H1 (cell line): ENCODE data around the gene KCNIP3. TPM values are rescaled to one million over a fixed set of nuclear protein-coding genes. Genes with fewer than 3 reads are reported as not detected.

Source experiments
- CBX5 ChIP-seq: fragments of 300-800, 300-1000 bp; sonication (generic); IDR thresholded peaks from 2 replicates; pipeline ENCODE4 v1.7.1; 2016; ENCODE audit warnings: antibody characterized with exemption, low read length, low read depth
- POLR2A ChIP-seq, 2 experiments: IDR thresholded peaks; 1 replicate in 1 of 2; 2 replicates in 1 of 2; pipeline ENCODE4 v1.6.1; 2011; ENCODE audit warnings: low read depth in 2 of 2, low read length in 2 of 2, mild to moderate bottlenecking in 2 of 2; ENCODE audit errors: control extremely low read depth in 1 of 2
- POU5F1 ChIP-seq: IDR thresholded peaks from 2 replicates; pipeline ENCODE4 v1.6.1; 2011; ENCODE audit warnings: low read depth, mild to moderate bottlenecking, low read length, moderate library complexity
- RAD21 ChIP-seq, 2 experiments: IDR thresholded peaks in 1 of 2; conservative IDR thresholded peaks in 1 of 2; 2 replicates each; pipeline ENCODE4 v1.6.1; 2011; ENCODE audit warnings: low read depth in 2 of 2, low read length in 2 of 2, improper control_type of control experiment in 1 of 2, inconsistent platforms in 1 of 2, mild to moderate bottlenecking in 1 of 2, moderate library complexity in 1 of 2
- RNF2 ChIP-seq: fragments of 200-900, 300-1000 bp; sonication (generic); IDR thresholded peaks from 2 replicates; pipeline ENCODE4 v1.7.1; 2016; ENCODE audit warnings: borderline replicate concordance, low read depth, mild to moderate bottlenecking, antibody characterized with exemption, low read length; ENCODE audit not compliant: poor library complexity, severe bottlenecking; ENCODE audit errors: missing control alignments
- SIRT6 ChIP-seq: IDR thresholded peaks from one replicate; pipeline ENCODE4 v1.7.1; 2012; ENCODE audit warnings: low read length, inconsistent platforms
- SP4 ChIP-seq: IDR thresholded peaks from 2 replicates; pipeline ENCODE4 v1.6.1; 2012; ENCODE audit warnings: low read length, inconsistent platforms
- TAF1 ChIP-seq: IDR thresholded peaks from 2 replicates; pipeline ENCODE4 v1.6.1; 2011; ENCODE audit warnings: mild to moderate bottlenecking, low read depth, low read length
- TEAD4 ChIP-seq: IDR thresholded peaks from 2 replicates; pipeline ENCODE4 v1.6.1; 2012; ENCODE audit warnings: low read depth, low read length, inconsistent platforms, mixed read lengths
- polyA plus RNA-seq, 7 experiments: library from polyadenylated mRNA; depleted of rRNA in 3 of 7; stranded (reverse) in 5 of 7; unstranded in 2 of 7; fragments of >200 nt in 5 of 7; fragments of 200-250 nt in 2 of 7; gene quantifications; 1 replicate in 5 of 7; 2 replicates in 1 of 7; 4 replicates in 1 of 7; pipeline versions ENCODE4 v1.2.1 to v1.2.3, GENCODE V29; 2011 to 2013; ENCODE audit warnings: missing spikeins in 2 of 7, mixed read lengths in 2 of 7
- total RNA-seq: library from RNA; stranded (reverse); fragmentation: NEBNext Ultra II Directional; extraction: Animal tissue kit (Norgen Biotek cat#: 25700); gene quantifications from 2 replicates; pipeline ENCODE4 v1.2.1, GENCODE V29; 2021

KCNIP3 gene
- total and polyA plus RNA-seq, 2 of the 8 experiments (the other 6 are each of a cell fraction or from before 2014, with no cell fraction given): 0.33 to 1.9 TPM

DNA sequence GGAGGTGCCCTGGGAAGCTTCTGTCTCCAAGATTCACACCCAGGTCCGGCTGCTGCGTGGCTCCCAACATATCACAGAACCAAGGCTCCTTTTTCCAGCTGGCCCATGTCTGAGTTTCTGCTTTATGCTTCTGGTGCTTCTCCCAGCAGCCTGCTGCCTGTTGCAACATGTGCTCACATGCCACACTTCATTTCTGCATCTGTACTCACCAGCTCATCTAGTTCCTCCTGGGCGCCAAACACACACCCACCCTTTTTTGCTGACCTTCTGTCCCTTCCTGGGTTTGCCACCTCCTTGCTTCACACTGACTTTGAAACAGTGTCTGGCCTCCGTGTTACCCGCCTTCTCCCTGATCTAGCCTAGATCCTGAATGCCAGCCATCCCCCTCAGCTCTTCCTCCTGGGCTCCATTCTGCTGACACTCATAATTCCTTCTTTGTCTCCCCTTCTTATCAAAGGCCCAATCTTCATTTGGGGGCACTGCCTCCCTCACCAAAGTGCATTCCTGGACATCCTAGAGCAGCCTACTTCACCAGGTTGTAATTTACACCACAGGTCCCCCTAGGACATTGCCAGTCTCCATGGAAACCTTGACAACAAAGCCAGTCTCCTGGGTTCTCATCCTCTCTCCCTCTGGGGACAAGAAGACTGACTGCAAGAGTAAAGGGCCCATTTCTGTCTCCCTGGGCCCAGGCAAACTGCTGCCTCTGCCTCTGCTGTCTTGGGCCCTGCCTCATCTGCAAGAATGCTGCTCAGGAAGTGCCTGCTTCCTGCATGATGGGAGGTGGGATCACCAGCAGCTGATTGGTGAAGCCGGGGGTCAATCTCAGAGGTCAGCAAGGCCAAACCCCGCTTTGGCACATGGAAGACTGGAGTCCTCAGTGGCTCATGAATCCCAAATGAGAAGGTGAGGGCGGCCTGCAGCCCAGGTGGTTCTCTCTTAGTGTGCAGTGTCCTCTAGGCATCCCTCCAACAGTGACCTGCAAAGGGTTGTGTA, 36.8 kb upstream of the KCNIP3 start (continued):
- TF ChIP-seq TAF1 (no peak), SP4 (no peak), POU5F1 (no peak), TEAD4 (no peak), POLR2A (IDR thresholded peaks at IDR 0.05; ENCODE audit: control extremely low read depth in 1 of 2, low read depth in 2 of 2, low read length in 2 of 2) (no peak), RNF2 (no peak), RAD21 (IDR thresholded peaks at IDR 0.05 in 1 of 2, conservative IDR thresholded peaks at IDR 0.05 in 1 of 2; ENCODE audit: low read depth in 2 of 2, low read length in 2 of 2) (no peak), SIRT6 (no peak), CBX5 (no peak)
